Endothelial cell of umbilical vein (primary cell): ENCODE data around the gene GTF2A2. TPM values are rescaled to one million over a fixed set of nuclear protein-coding genes. Genes with fewer than 3 reads are reported as not detected.

Experiments used
- BruUV-seq: library from RNA; stranded (reverse); fragments of 400-500 nt; replicated peaks from 2 replicates; lab custom pipeline; 2021; lab: Mats Ljungman, UMichigan
- CTCF ChIA-PET: fragments of 300-600, 350-600 bp; sonication (Branson Sonifier 250); formaldehyde crosslinking; loops from one replicate; lab custom pipeline; 2021; ENCODE audit warnings: antibody characterized with exemption, inconsistent platforms; lab: Charles Lee
- POLR2A ChIA-PET: fragments of 300-600, 350-600 bp; sonication (Branson Sonifier 250); formaldehyde crosslinking; loops from one replicate; lab custom pipeline; 2021; ENCODE audit warnings: antibody characterized with exemption, inconsistent platforms; lab: Charles Lee
- DNase-seq: peaks from one replicate; pipeline ENCODE4 v3.0.0-alpha.2; 2011; ENCODE audit warnings: low read depth, low spot score
- FAIRE-seq: peaks from 2 replicates; lab custom pipeline; 2011; peaks lifted over from hg19 to GRCh38; lab: Jason Lieb, UNC
- H2AFZ ChIP-seq: 2 replicates; pipeline ENCODE4 v1.6.0; 2012; ENCODE audit warnings: low read depth, low read length, control low read depth, inconsistent platforms
- H3K27ac ChIP-seq: 2 replicates; pipeline ENCODE4 v1.5.1; 2011; ENCODE audit warnings: low read depth, mild to moderate bottlenecking, control low read depth, low read length, moderate library complexity; ENCODE audit not compliant: insufficient read depth
- H3K27me3 ChIP-seq, 2 experiments: 2 replicates each; pipeline versions ENCODE4 v1.6.0 to v1.6.1; 2011; ENCODE audit warnings: low read length in 2 of 2, mixed read lengths in 1 of 2; ENCODE audit not compliant: control insufficient read depth in 2 of 2, insufficient read depth in 2 of 2
- H3K36me3 ChIP-seq, 2 experiments: 2 replicates in 1 of 2; 3 replicates in 1 of 2; pipeline ENCODE4 v1.5.1; 2011; ENCODE audit warnings: low read length in 2 of 2, mild to moderate bottlenecking in 1 of 2, moderate library complexity in 1 of 2; ENCODE audit not compliant: control insufficient read depth in 2 of 2, insufficient read depth in 2 of 2; ENCODE audit errors: extremely low read depth in 1 of 2
- H3K4me1 ChIP-seq: 3 replicates; pipeline ENCODE4 v1.5.1; 2011; ENCODE audit warnings: mild to moderate bottlenecking, low read length; ENCODE audit not compliant: control insufficient read depth, insufficient read depth; ENCODE audit errors: extremely low read depth
- H3K4me2 ChIP-seq: 2 replicates; pipeline ENCODE4 v1.6.1; 2011; ENCODE audit warnings: low read length, control low read depth, mixed read lengths; ENCODE audit not compliant: insufficient read depth
- H3K4me3 ChIP-seq, 3 experiments: fragments of 200-600 bp in 1 of 3; sonication (generic), shearing (Covaris generic) in 1 of 3; replicated peaks in 1 of 3; 2 replicates each; pipeline ENCODE4 v1.5.1; 2011 to 2016; ENCODE audit warnings: control low read depth in 3 of 3, low read length in 3 of 3, mild to moderate bottlenecking in 2 of 3, inconsistent platforms in 1 of 3, low read depth in 1 of 3, moderate library complexity in 1 of 3; ENCODE audit not compliant: insufficient read depth in 1 of 3
- H3K79me2 ChIP-seq: 2 replicates; pipeline ENCODE4 v1.6.0; 2012; ENCODE audit warnings: low read length, inconsistent platforms; ENCODE audit not compliant: control insufficient read depth, insufficient read depth
- H3K9ac ChIP-seq: replicated peaks from 2 replicates; pipeline ENCODE3; 2011; ENCODE audit warnings: low read length, control low read depth; ENCODE audit not compliant: insufficient read depth; ENCODE audit errors: extremely low read depth
- H3K9me1 ChIP-seq: replicated peaks from 3 replicates; pipeline ENCODE4 v1.6.0; 2011; ENCODE audit warnings: mild to moderate bottlenecking, low read length; ENCODE audit not compliant: control insufficient read depth, insufficient read depth; ENCODE audit errors: extremely low read depth
- H3K9me3 ChIP-seq: replicated peaks from 2 replicates; pipeline ENCODE4 v1.5.1; 2012; ENCODE audit warnings: low read length, inconsistent platforms; ENCODE audit not compliant: control insufficient read depth, insufficient read depth
- H4K20me1 ChIP-seq: replicated peaks from 2 replicates; pipeline ENCODE3; 2011; ENCODE audit warnings: mild to moderate bottlenecking, low read length; ENCODE audit not compliant: control insufficient read depth, insufficient read depth; ENCODE audit errors: extremely low read depth
- CTCF ChIP-seq, 2 donors: IDR thresholded peaks; 1 replicate in 1 of 2; 2 replicates in 1 of 2; pipeline ENCODE4 v1.5.1; 2011; ENCODE audit warnings: low read length in 2 of 2, mild to moderate bottlenecking in 2 of 2, moderate library complexity in 2 of 2, control low read depth in 1 of 2, inconsistent platforms in 1 of 2, low read depth in 1 of 2; ENCODE audit not compliant: insufficient read depth in 1 of 2; ENCODE audit errors: extremely low read depth in 1 of 2
- EZH2 ChIP-seq: IDR thresholded peaks from 2 replicates; pipeline ENCODE4 v1.6.1; 2012; ENCODE audit warnings: borderline replicate concordance, low read depth, mild to moderate bottlenecking, moderate library complexity, low read length, inconsistent platforms; ENCODE audit not compliant: severe bottlenecking
- FOS ChIP-seq: IDR thresholded peaks from 2 replicates; pipeline ENCODE4 v1.6.1; 2011; ENCODE audit warnings: mild to moderate bottlenecking, low read length, moderate library complexity, borderline replicate concordance; ENCODE audit not compliant: insufficient read depth
- GATA2 ChIP-seq: IDR thresholded peaks from 2 replicates; pipeline ENCODE4 v1.7.0; 2011; ENCODE audit warnings: low read depth, mild to moderate bottlenecking, moderate library complexity, mixed read lengths, low read length; ENCODE audit not compliant: insufficient read length, insufficient read depth
- JUN ChIP-seq: IDR thresholded peaks from 2 replicates; pipeline ENCODE4 v1.6.1; 2011; ENCODE audit warnings: borderline replicate concordance, low read depth; ENCODE audit not compliant: insufficient read length, insufficient read depth
- MAX ChIP-seq: IDR thresholded peaks from 2 replicates; pipeline ENCODE4 v1.6.1; 2011; ENCODE audit not compliant: insufficient read depth, insufficient read length
- MYC ChIP-seq: IDR thresholded peaks from one replicate; pipeline ENCODE4 v1.6.1; 2011; ENCODE audit warnings: mild to moderate bottlenecking, low read depth, low read length
- POLR2A ChIP-seq: IDR thresholded peaks from 2 replicates; pipeline ENCODE4 v1.6.1; 2012; ENCODE audit warnings: low read depth, mild to moderate bottlenecking, control low read depth, low read length
- POLR2AphosphoS5 ChIP-seq: IDR thresholded peaks from 2 replicates; pipeline ENCODE4 v1.6.1; 2012; ENCODE audit warnings: low read depth, mild to moderate bottlenecking, control low read depth, low read length, moderate library complexity; ENCODE audit not compliant: insufficient read depth
- dilution Hi-C: fragments of 300-500 bp; cut with MboI; formaldehyde crosslinking; loops from one replicate; pipeline ENCODE4 v1.15.0; 2019; ENCODE audit warnings: low sequenced_read_pairs; ENCODE audit not compliant: extremely low pct_ligation_motif_present
- intact Hi-C: fragments of 100-400 bp; cut with micrococcal nuclease; formaldehyde crosslinking; loops from one replicate; pipeline ENCODE4 v1.10.0; 2022
- polyA plus RNA-seq, 4 experiments: library from polyadenylated mRNA; depleted of rRNA in 3 of 4; stranded (reverse) in 3 of 4; unstranded in 1 of 4; fragments of >200 nt; gene quantifications; 2 replicates each; pipeline versions ENCODE4 v1.2.1 to v1.2.3, GENCODE V29; 2011 to 2012; ENCODE audit warnings: missing spikeins in 1 of 4
- total RNA-seq: library from RNA; stranded (reverse); gene quantifications from 2 replicates; pipeline ENCODE4 v1.2.3, GENCODE V29; 2021

The GTF2A2 gene
- total and polyA plus RNA-seq, 2 donors (not counting 3 experiments of a cell fraction or from before 2014, with no cell fraction given): 67.9 to 128 TPM

GRCh38 chr15:59644756-59645155 lies 12.6 kb downstream of the GTF2A2 start:
- CTCF ChIA-PET: interaction anchor here (6.9 kb wide), 1 partner anchor 112 kb away, joined by 60 read pairs; no protein-coding TSS in a partner anchor
- intact Hi-C loops: no loop called here
- DNase-seq: no peak
- Histone ChIP-seq H3K79me2 (no peaks in the 10 kb centered on the region), H3K9ac (no peak overlapping the region), H3K27ac (no peak overlapping the region), H3K9me3 (no peaks in the 10 kb centered on the region), H3K36me3 (peaks cover 0 to 9% of the 10 kb centered on the region in 2 experiments), H3K4me2 (no peak overlapping the region), H3K4me1 (no peaks in the 10 kb centered on the region), H3K4me3 (no peak overlapping the region), H2AFZ (no peak overlapping the region), H4K20me1 (no peaks in the 10 kb centered on the region), H3K9me1 (no peaks in the 10 kb centered on the region), H3K27me3 (no peaks in the 10 kb centered on the region)
- TF ChIP-seq GATA2 (no peak), POLR2A (no peak), FOS (no peak), MAX (no peak), MYC (no peak), JUN (no peak), EZH2 (no peak), POLR2AphosphoS5 (no peak), CTCF (IDR thresholded peaks at IDR 0.05; ENCODE audit: extremely low read depth in 1 of 2, insufficient read depth in 1 of 2, low read depth in 1 of 2, low read length in 2 of 2) (no peak)
- dilution Hi-C loops: no loop called here
- FAIRE-seq: no peak
- no TSS peak for BruUV-seq
- POLR2A ChIA-PET: no interaction called here
